ENCODE measurements around the gene TMEM62. TPM values are rescaled to one million over a fixed set of nuclear protein-coding genes. Genes with fewer than 3 reads are reported as not detected.
"Not testable (repeated sequence)": the region's sequence is repeated elsewhere in the genome, so short reads cannot be mapped to it uniquely, and the experiment has no call there.

TMEM62 gene
- total RNA-seq, 1 experiment from 2014 or later: 7.2 TPM

GRCh38 chr15:43177147-43177546 is 43.8 kb downstream of the TMEM62 start:
- H3K9ac ChIP-seq (ENCODE audit: extremely low read depth, insufficient read length, low read length); H3K23me2 ChIP-seq (ENCODE audit: insufficient read length, low read depth, low read length, poor library complexity, severe bottlenecking); H3K27ac Mint-ChIP-seq; H2BK5ac ChIP-seq (ENCODE audit: insufficient read length, low read length); H2BK20ac ChIP-seq (ENCODE audit: low read depth, low read length, poor library complexity, severe bottlenecking); H3K4me1 Mint-ChIP-seq; H2AK5ac ChIP-seq (ENCODE audit: insufficient read length, low read length); H2BK120ac ChIP-seq (ENCODE audit: low read depth, low read length, poor library complexity, severe bottlenecking); H3K9me3 ChIP-seq (ENCODE audit: control insufficient read depth, low read depth, low read length); H2BK12ac ChIP-seq (ENCODE audit: insufficient read length, low read depth, low read length); H3K79me1 ChIP-seq (ENCODE audit: insufficient read depth, low read depth, low read length, poor library complexity, severe bottlenecking); H3K14ac ChIP-seq (ENCODE audit: insufficient read depth, low read length); H3K4me1 ChIP-seq (ENCODE audit: insufficient read depth, low read length); H3K18ac ChIP-seq (ENCODE audit: insufficient read length, low read depth, low read length); H4K8ac ChIP-seq (replicated peaks; ENCODE audit: insufficient read length, low read depth, low read length); H3K79me2 ChIP-seq (ENCODE audit: insufficient read depth, low read length); H2AFZ ChIP-seq (ENCODE audit: low read length); H3T11ph ChIP-seq (ENCODE audit: low read length); H3K4ac ChIP-seq (ENCODE audit: low read depth, low read length); H4K91ac ChIP-seq (ENCODE audit: insufficient read length, low read depth, low read length); DNase-seq; H3K27me3 Mint-ChIP-seq (ENCODE audit: low read depth); H3K27me3 ChIP-seq (ENCODE audit: insufficient read depth, low read length); H4K5ac ChIP-seq (ENCODE audit: insufficient read length, low read depth, low read length); H3K23ac ChIP-seq (ENCODE audit: insufficient read length, low read depth, low read length); H4K20me1 ChIP-seq (ENCODE audit: control insufficient read depth, insufficient read depth, insufficient read length); H3K4me3 Mint-ChIP-seq; H3K56ac ChIP-seq (ENCODE audit: insufficient read length, low read depth, low read length); H3K27ac ChIP-seq (ENCODE audit: insufficient read length, low read depth, low read length); H3K4me2 ChIP-seq (ENCODE audit: insufficient read depth, insufficient read length, low read length); H2BK15ac ChIP-seq (ENCODE audit: low read depth, low read length): not testable (repeated sequence)
- no CpG with 5 or more reads among the region's 2 CpGs for WGBS (ENCODE audit: extremely low coverage, insufficient read length, low lambda C conversion rate)
- Mint-ChIP-seq H3K9me3 (peaks cover 21 to 25% of the 10 kb centered on the region in 2 experiments), H3K36me3 (ENCODE audit: insufficient read depth in 1 of 3, low read depth in 3 of 3) (peaks cover 12 to 38% (median 22%) of the 10 kb centered on the region in 3 experiments)

All from H9 (cell line).